ENCODE data around the gene FBXW4.

Gene FBXW4

DNA sequence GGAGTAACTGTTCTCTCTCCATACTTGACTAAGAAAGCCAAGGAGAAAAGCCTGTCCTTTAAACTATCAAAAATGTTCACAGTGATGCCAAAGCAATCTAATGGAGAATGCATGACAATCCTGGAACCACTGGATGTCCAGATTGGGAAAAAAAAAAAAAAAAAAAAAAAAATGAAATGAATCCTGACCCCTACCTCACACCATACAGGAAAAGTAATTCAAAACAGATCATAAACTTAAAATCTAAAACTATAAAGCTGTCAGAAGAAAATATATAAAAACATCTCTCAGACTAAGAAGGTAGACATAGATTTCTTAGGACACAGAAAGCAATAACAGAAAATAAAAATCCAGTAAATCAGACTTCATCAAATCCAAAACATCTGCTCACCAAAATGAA, 18.4 kb downstream of the FBXW4 start:
- no peak for DNase-seq (ENCODE audit: low read depth)
- H3K4me3 ChIP-seq (ENCODE audit: low read depth, low read length), result no peak overlapping the region
- TF ChIP-seq, protein P1, sequence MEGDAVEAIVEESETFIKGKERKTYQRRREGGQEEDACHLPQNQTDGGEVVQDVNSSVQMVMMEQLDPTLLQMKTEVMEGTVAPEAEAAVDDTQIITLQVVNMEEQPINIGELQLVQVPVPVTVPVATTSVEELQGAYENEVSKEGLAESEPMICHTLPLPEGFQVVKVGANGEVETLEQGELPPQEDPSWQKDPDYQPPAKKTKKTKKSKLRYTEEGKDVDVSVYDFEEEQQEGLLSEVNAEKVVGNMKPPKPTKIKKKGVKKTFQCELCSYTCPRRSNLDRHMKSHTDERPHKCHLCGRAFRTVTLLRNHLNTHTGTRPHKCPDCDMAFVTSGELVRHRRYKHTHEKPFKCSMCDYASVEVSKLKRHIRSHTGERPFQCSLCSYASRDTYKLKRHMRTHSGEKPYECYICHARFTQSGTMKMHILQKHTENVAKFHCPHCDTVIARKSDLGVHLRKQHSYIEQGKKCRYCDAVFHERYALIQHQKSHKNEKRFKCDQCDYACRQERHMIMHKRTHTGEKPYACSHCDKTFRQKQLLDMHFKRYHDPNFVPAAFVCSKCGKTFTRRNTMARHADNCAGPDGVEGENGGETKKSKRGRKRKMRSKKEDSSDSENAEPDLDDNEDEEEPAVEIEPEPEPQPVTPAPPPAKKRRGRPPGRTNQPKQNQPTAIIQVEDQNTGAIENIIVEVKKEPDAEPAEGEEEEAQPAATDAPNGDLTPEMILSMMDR (conservative IDR thresholded peaks at IDR 0.05; ENCODE audit: low read depth, low read length), result no peak

GRCh38 chr10:101675115-101675514, 19.9 kb downstream of the FBXW4 start:
- TF ChIP-seq, protein P1 (conservative IDR thresholded peaks at IDR 0.05; ENCODE audit: low read depth, low read length), result no peak

GRCh38 chr10:101672536-101672935, 22.4 kb downstream of the FBXW4 start:
- no peak overlapping the region for H3K4me3 ChIP-seq (ENCODE audit: low read depth, low read length)
- DNase-seq (ENCODE audit: low read depth), result no peak
- TF ChIP-seq, protein P1 (conservative IDR thresholded peaks at IDR 0.05; ENCODE audit: low read depth, low read length), result no peak

More at GRCh38 chr10:101675115-101675514, 19.9 kb downstream of the FBXW4 start:
- H3K4me3 ChIP-seq (ENCODE audit: low read depth, low read length), result no peak overlapping the region
- DNase-seq (ENCODE audit: low read depth), result no peak

- no peak for DNase-seq (ENCODE audit: low read depth)
- TF ChIP-seq, protein P1 (conservative IDR thresholded peaks at IDR 0.05; ENCODE audit: low read depth, low read length), result no peak
- H3K4me3 ChIP-seq (ENCODE audit: low read depth, low read length), result no peak overlapping the region
These were observed 23.5 kb downstream of the FBXW4 start for GRCh38 chr10:101671453-101671852.

- TF ChIP-seq, protein P1 (conservative IDR thresholded peaks at IDR 0.05; ENCODE audit: low read depth, low read length), result no peak
- H3K4me3 ChIP-seq (ENCODE audit: low read depth, low read length), result no peak overlapping the region
- no peak for DNase-seq (ENCODE audit: low read depth)
These were observed 24.3 kb downstream of the FBXW4 start for GRCh38 chr10:101670635-101671034.

GRCh38 chr10:101669181-101669580, 25.8 kb downstream of the FBXW4 start:
- H3K4me3 ChIP-seq (ENCODE audit: low read depth, low read length), result no peak overlapping the region
- TF ChIP-seq, protein P1 (conservative IDR thresholded peaks at IDR 0.05; ENCODE audit: low read depth, low read length), result no peak
- no peak for DNase-seq (ENCODE audit: low read depth)

- no peak for DNase-seq (ENCODE audit: low read depth)
- H3K4me3 ChIP-seq (ENCODE audit: low read depth, low read length), result no peak overlapping the region
- TF ChIP-seq, protein P1 (conservative IDR thresholded peaks at IDR 0.05; ENCODE audit: low read depth, low read length), result no peak
These were observed 26.4 kb downstream of the FBXW4 start for GRCh38 chr10:101668566-101668965.
